Measurements from ENCODE around the gene DNAJB9.

Gene DNAJB9

GRCh38 chr7:108557617-108558016 lies 12.1 kb upstream of the DNAJB9 start:
- H3K4me3 ChIP-seq (ENCODE audit: low read depth, low read length, poor library complexity, severe bottlenecking): no peak overlapping the region
- no peak overlapping the region for H3K4me2 ChIP-seq (ENCODE audit: low read length)
- no peaks in the 10 kb centered on the region; the same call in 1 of the 2 replicates for H3K79me2 ChIP-seq (ENCODE audit: insufficient read depth, low read length)
- peaks cover 3% of the 10 kb centered on the region for H3K4me1 ChIP-seq (ENCODE audit: insufficient read depth, low read length, severe bottlenecking)
- TF ChIP-seq CTCF (IDR thresholded peaks at IDR 0.05; ENCODE audit: low read length): no peak
- TF ChIP-seq EZH2 (IDR thresholded peaks at IDR 0.05; ENCODE audit: borderline replicate concordance, low read length): no peak
- no peaks in the 10 kb centered on the region for H4K20me1 ChIP-seq (ENCODE audit: insufficient read depth, low read length)
- no peak overlapping the region for H3K27ac ChIP-seq (ENCODE audit: low read depth, low read length, poor library complexity, severe bottlenecking)
- peaks cover 16% of the 10 kb centered on the region for H3K9me3 ChIP-seq (ENCODE audit: low read length)
- H3K9ac ChIP-seq (ENCODE audit: low read length): no peak overlapping the region
- no peaks in the 10 kb centered on the region for H3K9me2 ChIP-seq (ENCODE audit: low read depth, low read length)
- H3K27me3 ChIP-seq (ENCODE audit: insufficient read depth, low read length): no peaks in the 10 kb centered on the region
- H3F3A ChIP-seq (ENCODE audit: insufficient read depth, low read length): peaks cover 3% of the 10 kb centered on the region; the same call in 1 of the 2 replicates
- H2AFZ ChIP-seq (ENCODE audit: low read length): no peak overlapping the region
- peaks cover 12% of the 10 kb centered on the region for H3K36me3 ChIP-seq (ENCODE audit: insufficient read depth, low read length)

GRCh38 chr7:108559253-108559652 lies 10.4 kb upstream of the DNAJB9 start:
- no peak overlapping the region for H3K27ac ChIP-seq (ENCODE audit: low read depth, low read length, poor library complexity, severe bottlenecking)
- H2AFZ ChIP-seq (ENCODE audit: low read length): no peak overlapping the region
- H3K9ac ChIP-seq (ENCODE audit: low read length): no peak overlapping the region
- no peak overlapping the region for H3K4me2 ChIP-seq (ENCODE audit: low read length)
- H3K36me3 ChIP-seq (ENCODE audit: insufficient read depth, low read length): peaks cover 20% of the 10 kb centered on the region
- no peak overlapping the region for H3K4me3 ChIP-seq (ENCODE audit: low read depth, low read length, poor library complexity, severe bottlenecking)
- peaks cover 3% of the 10 kb centered on the region; the same call in 1 of the 2 replicates for H3F3A ChIP-seq (ENCODE audit: insufficient read depth, low read length)
- no peaks in the 10 kb centered on the region for H4K20me1 ChIP-seq (ENCODE audit: insufficient read depth, low read length)
- H3K79me2 ChIP-seq (ENCODE audit: insufficient read depth, low read length): no peaks in the 10 kb centered on the region; the same call in 1 of the 2 replicates
- H3K9me3 ChIP-seq (ENCODE audit: low read length): peaks cover 16% of the 10 kb centered on the region
- H3K4me1 ChIP-seq (ENCODE audit: insufficient read depth, low read length, severe bottlenecking): no peaks in the 10 kb centered on the region
- TF ChIP-seq EZH2 (IDR thresholded peaks at IDR 0.05; ENCODE audit: borderline replicate concordance, low read length): no peak
- no peak for TF ChIP-seq CTCF (IDR thresholded peaks at IDR 0.05; ENCODE audit: low read length)
- H3K27me3 ChIP-seq (ENCODE audit: insufficient read depth, low read length): no peaks in the 10 kb centered on the region
- H3K9me2 ChIP-seq (ENCODE audit: low read depth, low read length): no peaks in the 10 kb centered on the region

DNA sequence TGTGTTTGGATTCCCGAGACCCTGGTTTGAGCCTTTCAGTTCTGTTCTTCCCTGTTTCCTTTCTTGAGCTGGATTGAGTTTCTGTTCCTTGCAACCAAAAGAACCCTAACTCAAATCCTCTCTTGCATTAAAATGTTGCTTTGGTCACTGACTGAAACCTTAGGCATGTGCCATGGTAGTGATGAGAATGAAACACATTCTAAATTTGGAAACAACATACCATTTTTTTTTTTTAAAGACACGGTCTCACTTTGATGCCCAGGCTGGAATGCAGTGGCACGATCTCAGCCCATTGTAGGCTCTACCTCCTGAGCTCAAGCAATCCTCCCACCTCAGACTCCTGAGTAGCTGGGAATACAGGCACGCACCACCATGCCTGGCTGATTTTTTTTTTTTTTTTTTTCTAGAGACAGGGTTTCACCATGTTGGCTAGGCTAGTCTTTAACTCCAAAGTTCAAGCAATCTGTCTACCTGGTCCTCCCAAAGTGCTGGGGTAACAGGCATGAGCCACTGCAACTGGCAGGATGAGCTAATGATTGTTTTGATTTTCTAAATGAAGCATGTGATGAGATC lies 8.5 kb upstream of the DNAJB9 start:
- H3K27me3 ChIP-seq (ENCODE audit: insufficient read depth, low read length): no peaks in the 10 kb centered on the region

More for the DNA sequence above, 8.5 kb upstream of the DNAJB9 start:
- no peak overlapping the region for H3K9ac ChIP-seq (ENCODE audit: low read length)
- H3F3A ChIP-seq (ENCODE audit: insufficient read depth, low read length): peaks cover 3% of the 10 kb centered on the region; the same call in 1 of the 2 replicates
- no peak overlapping the region for H3K27ac ChIP-seq (ENCODE audit: low read depth, low read length, poor library complexity, severe bottlenecking)
- peaks cover 15% of the 10 kb centered on the region for H3K9me3 ChIP-seq (ENCODE audit: low read length)
- no peaks in the 10 kb centered on the region for H3K9me2 ChIP-seq (ENCODE audit: low read depth, low read length)
- H3K79me2 ChIP-seq (ENCODE audit: insufficient read depth, low read length): peaks cover 8% of the 10 kb centered on the region; the same call in 1 of the 2 replicates
- H3K36me3 ChIP-seq (ENCODE audit: insufficient read depth, low read length): peaks cover 39% of the 10 kb centered on the region
- H4K20me1 ChIP-seq (ENCODE audit: insufficient read depth, low read length): no peaks in the 10 kb centered on the region
- H3K4me3 ChIP-seq (ENCODE audit: low read depth, low read length, poor library complexity, severe bottlenecking): no peak overlapping the region
- no peak overlapping the region for H2AFZ ChIP-seq (ENCODE audit: low read length)
- no peaks in the 10 kb centered on the region for H3K4me1 ChIP-seq (ENCODE audit: insufficient read depth, low read length, severe bottlenecking)
- H3K4me2 ChIP-seq (ENCODE audit: low read length): no peak overlapping the region
- TF ChIP-seq CTCF (IDR thresholded peaks at IDR 0.05; ENCODE audit: low read length) (no peak), EZH2 (IDR thresholded peaks at IDR 0.05; ENCODE audit: borderline replicate concordance, low read length) (no peak)
